H1 (cell line): ENCODE results near the gene C12orf56. TPM values are rescaled to one million over a fixed set of nuclear protein-coding genes. Genes with fewer than 3 reads are reported as not detected.

Source experiments
- CTCF ChIA-PET: fragments of 300-600 bp; sonication (Branson Sonifier 250); formaldehyde crosslinking; loops from one replicate; lab custom pipeline; 2021; ENCODE audit not compliant: partially characterized antibody; lab: Charles Lee
- POLR2A ChIA-PET: fragments of 300-600 bp; sonication (Branson Sonifier 250); formaldehyde crosslinking; loops from one replicate; lab custom pipeline; 2021; ENCODE audit warnings: inconsistent platforms; ENCODE audit not compliant: partially characterized antibody; lab: Charles Lee
- DNase-seq, 2 experiments: peaks; one replicate each; pipeline versions ENCODE4 v3.0.0 to v3.0.0-alpha.2; 2010 to 2022; ENCODE audit warnings: low spot score in 2 of 2, low read depth in 1 of 2, mixed read lengths in 1 of 2
- FAIRE-seq: peaks from 2 replicates; lab custom pipeline; 2011; peaks lifted over from hg19 to GRCh38; lab: Jason Lieb, UNC
- H2AFZ ChIP-seq: 2 replicates; pipeline ENCODE4 v1.8.1; 2012; ENCODE audit warnings: low read length, inconsistent platforms
- H2AK5ac ChIP-seq: 2 replicates; pipeline ENCODE4 v1.6.1; 2013; ENCODE audit warnings: low read depth, low read length
- H2BK120ac ChIP-seq: replicated peaks from 2 replicates; pipeline ENCODE3; 2013; ENCODE audit warnings: low read depth, low read length, inconsistent platforms
- H2BK12ac ChIP-seq: 2 replicates; pipeline ENCODE4 v1.6.1; 2013; ENCODE audit warnings: low read depth, low read length
- H2BK15ac ChIP-seq: 2 replicates; pipeline ENCODE4 v1.6.1; 2013; ENCODE audit warnings: low read length
- H2BK20ac ChIP-seq: 2 replicates; pipeline ENCODE4 v1.6.1; 2013; ENCODE audit warnings: low read length
- H2BK5ac ChIP-seq: 2 replicates; pipeline ENCODE4 v1.6.1; 2013; ENCODE audit warnings: low read depth, low read length
- H3K14ac ChIP-seq: 2 replicates; pipeline ENCODE4 v1.6.1; 2013; ENCODE audit warnings: inconsistent platforms; ENCODE audit not compliant: insufficient read length
- H3K18ac ChIP-seq: 2 replicates; pipeline ENCODE4 v1.6.1; 2013; ENCODE audit warnings: low read length; ENCODE audit errors: extremely low read depth
- H3K23ac ChIP-seq: 2 replicates; pipeline ENCODE4 v1.6.1; 2013; ENCODE audit warnings: inconsistent platforms; ENCODE audit not compliant: insufficient read length
- H3K23me2 ChIP-seq: 2 replicates; pipeline ENCODE4 v1.6.1; 2013; ENCODE audit warnings: low read depth, low read length
- H3K27ac ChIP-seq: 2 replicates; pipeline ENCODE4 v1.6.1; 2011; ENCODE audit warnings: low read depth, low read length, inconsistent platforms
- H3K27me3 ChIP-seq, 4 experiments: replicated peaks in 1 of 4; 1 replicate in 1 of 4; 2 replicates in 3 of 4; pipeline versions ENCODE4 v1.6.1 to v1.8.1; 2011 to 2013; ENCODE audit warnings: low read length in 3 of 4, mild to moderate bottlenecking in 3 of 4, inconsistent platforms in 2 of 4, mixed read lengths in 2 of 4, moderate library complexity in 1 of 4; ENCODE audit not compliant: control insufficient read depth in 3 of 4, insufficient read depth in 3 of 4; ENCODE audit errors: extremely low read depth in 1 of 4
- H3K36me3 ChIP-seq, 4 experiments: 2 replicates each; pipeline versions ENCODE4 v1.6.1 to v1.8.1; 2011 to 2013; ENCODE audit warnings: mild to moderate bottlenecking in 4 of 4, low read length in 3 of 4, moderate library complexity in 2 of 4, control low read depth in 1 of 4, inconsistent platforms in 1 of 4; ENCODE audit not compliant: insufficient read depth in 4 of 4, control insufficient read depth in 2 of 4
- H3K4ac ChIP-seq: replicated peaks from 2 replicates; pipeline ENCODE3; 2013; ENCODE audit warnings: low read length, low read depth, mixed read lengths, inconsistent platforms; ENCODE audit not compliant: insufficient read length
- H3K4me1 ChIP-seq, 4 experiments: replicated peaks in 1 of 4; 1 replicate in 1 of 4; 2 replicates in 3 of 4; pipeline versions ENCODE4 v1.6.1 to v1.8.1; 2011 to 2013; ENCODE audit warnings: low read length in 3 of 4, inconsistent platforms in 2 of 4, mixed read lengths in 1 of 4; ENCODE audit not compliant: insufficient read depth in 4 of 4, control insufficient read depth in 3 of 4
- H3K4me2 ChIP-seq, 2 experiments: 2 replicates each; pipeline versions ENCODE4 v1.6.1 to v1.8.1; 2011 to 2013; ENCODE audit warnings: low read depth in 2 of 2, low read length in 2 of 2, control low read depth in 1 of 2, inconsistent platforms in 1 of 2, mild to moderate bottlenecking in 1 of 2; ENCODE audit not compliant: insufficient read depth in 1 of 2
- H3K4me3 ChIP-seq, 4 experiments: fragments of 200-600, 300-600 bp in 1 of 4; sonication (generic), shearing (Covaris generic), sonication (Bioruptor Twin) in 1 of 4; 2 replicates each; pipeline versions ENCODE4 v1.5.1 to v1.8.1; 2011 to 2016; ENCODE audit warnings: low read length in 4 of 4, low read depth in 3 of 4, control low read depth in 2 of 4, inconsistent platforms in 2 of 4, mild to moderate bottlenecking in 2 of 4, mixed read lengths in 1 of 4, moderate library complexity in 1 of 4; ENCODE audit not compliant: insufficient read depth in 2 of 4; ENCODE audit errors: extremely low read depth in 1 of 4
- H3K56ac ChIP-seq: replicated peaks from 2 replicates; pipeline ENCODE3; 2013; ENCODE audit warnings: low read depth, mild to moderate bottlenecking, mixed read lengths, low read length, inconsistent platforms; ENCODE audit not compliant: insufficient read length
- H3K79me1 ChIP-seq: 2 replicates; pipeline ENCODE4 v1.6.1; 2013; ENCODE audit warnings: low read depth, low read length, control low read depth
- H3K79me2 ChIP-seq, 2 experiments: 2 replicates each; pipeline versions ENCODE4 v1.6.1 to v1.8.1; 2012 to 2013; ENCODE audit warnings: low read length in 2 of 2, mild to moderate bottlenecking in 2 of 2, inconsistent platforms in 1 of 2; ENCODE audit not compliant: insufficient read depth in 2 of 2, control insufficient read depth in 1 of 2
- H3K9ac ChIP-seq, 4 experiments: replicated peaks in 1 of 4; 1 replicate in 1 of 4; 2 replicates in 3 of 4; pipeline versions ENCODE4 v1.6.1 to v1.8.1; 2011 to 2013; ENCODE audit warnings: low read depth in 3 of 4, low read length in 3 of 4, control low read depth in 2 of 4, mild to moderate bottlenecking in 2 of 4, moderate library complexity in 2 of 4, inconsistent platforms in 1 of 4; ENCODE audit errors: extremely low read depth in 1 of 4
- H3K9me3 ChIP-seq, 2 experiments: 2 replicates each; pipeline versions ENCODE4 v1.6.1 to v1.8.1; 2012 to 2013; ENCODE audit warnings: mild to moderate bottlenecking in 2 of 2, moderate library complexity in 2 of 2, control low read depth in 1 of 2, inconsistent platforms in 1 of 2, low read depth in 1 of 2, low read length in 1 of 2, mixed read lengths in 1 of 2; ENCODE audit not compliant: insufficient read depth in 2 of 2
- H4K20me1 ChIP-seq, 2 experiments: replicated peaks in 1 of 2; 2 replicates each; pipeline versions ENCODE3 to v1.8.1; 2011 to 2013; ENCODE audit warnings: inconsistent platforms in 2 of 2, low read length in 2 of 2, mild to moderate bottlenecking in 1 of 2; ENCODE audit not compliant: insufficient read depth in 2 of 2, control insufficient read depth in 1 of 2
- H4K5ac ChIP-seq: 2 replicates; pipeline ENCODE4 v1.6.1; 2013; ENCODE audit warnings: low read length, low read depth, mixed read lengths, inconsistent platforms; ENCODE audit not compliant: insufficient read length
- H4K8ac ChIP-seq: 2 replicates; pipeline ENCODE4 v1.8.0; 2013; ENCODE audit warnings: mild to moderate bottlenecking, moderate library complexity, low read length, inconsistent platforms; ENCODE audit not compliant: insufficient read depth; ENCODE audit errors: extremely low read depth
- H4K91ac ChIP-seq: replicated peaks from 2 replicates; pipeline ENCODE3; 2013; ENCODE audit warnings: low read length, mixed read lengths, inconsistent platforms; ENCODE audit not compliant: insufficient read length
- CBX5 ChIP-seq: fragments of 300-800, 300-1000 bp; sonication (generic); IDR thresholded peaks from 2 replicates; pipeline ENCODE4 v1.7.1; 2016; ENCODE audit warnings: antibody characterized with exemption, low read length, low read depth
- CHD2 ChIP-seq: IDR thresholded peaks from 2 replicates; pipeline ENCODE4 v1.6.1; 2012; ENCODE audit warnings: low read length, improper control_type of control experiment
- JUN ChIP-seq: IDR thresholded peaks from 2 replicates; pipeline ENCODE4 v1.6.1; 2011; ENCODE audit warnings: low read depth, mild to moderate bottlenecking, improper control_type of control experiment, low read length
- KDM1A ChIP-seq: fragments of 200-600, 300-600 bp; sonication (generic); IDR thresholded peaks from 2 replicates; pipeline ENCODE4 v1.7.1; 2016; ENCODE audit warnings: mild to moderate bottlenecking, low read length, borderline replicate concordance
- MAFK ChIP-seq: IDR thresholded peaks from 2 replicates; pipeline ENCODE4 v1.6.1; 2012; ENCODE audit warnings: low read depth, mild to moderate bottlenecking, improper control_type of control experiment, low read length
- POLR2AphosphoS5 ChIP-seq: IDR thresholded peaks from 2 replicates; pipeline ENCODE4 v1.6.1; 2011; ENCODE audit warnings: low read depth, low read length
- POU5F1 ChIP-seq: IDR thresholded peaks from 2 replicates; pipeline ENCODE4 v1.6.1; 2011; ENCODE audit warnings: low read depth, mild to moderate bottlenecking, low read length, moderate library complexity
- SRF ChIP-seq: IDR thresholded peaks from 2 replicates; pipeline ENCODE4 v1.6.1; 2011; ENCODE audit warnings: mild to moderate bottlenecking, low read depth, low read length, moderate library complexity
- TAF7 ChIP-seq: optimal IDR thresholded peaks from 2 replicates; pipeline ENCODE3; 2011; ENCODE audit warnings: low read depth, mild to moderate bottlenecking, inconsistent platforms, low read length, moderate library complexity, borderline replicate concordance
- TBP ChIP-seq: IDR thresholded peaks from 2 replicates; pipeline ENCODE4 v1.6.1; 2011; ENCODE audit warnings: low read depth, low read length, improper control_type of control experiment
- TEAD4 ChIP-seq: IDR thresholded peaks from 2 replicates; pipeline ENCODE4 v1.6.1; 2012; ENCODE audit warnings: low read depth, low read length, inconsistent platforms, mixed read lengths
- WGBS, 2 experiments: shearing (Covaris generic) in 1 of 2; methylation state at CpG; one replicate each; pipeline versions ENCODE4 v1.1.6 to v1.1.7; 2013 to 2015; ENCODE audit warnings: low lambda C conversion rate in 2 of 2, mixed read lengths in 2 of 2, inconsistent platforms in 1 of 2, low coverage in 1 of 2, missing lambda C conversion rate in 1 of 2; ENCODE audit not compliant: insufficient replicate concordance in 2 of 2, insufficient coverage in 1 of 2, insufficient read length in 1 of 2; ENCODE audit errors: extremely low coverage in 1 of 2, missing lambda C conversion rate in 1 of 2; 5-methylcytosine and 5-hydroxymethylcytosine counted together
- polyA plus RNA-seq, 7 experiments: library from polyadenylated mRNA; depleted of rRNA in 3 of 7; stranded (reverse) in 5 of 7; unstranded in 2 of 7; fragments of >200 nt in 5 of 7; fragments of 200-250 nt in 2 of 7; gene quantifications; 1 replicate in 5 of 7; 2 replicates in 1 of 7; 4 replicates in 1 of 7; pipeline versions ENCODE4 v1.2.1 to v1.2.3, GENCODE V29; 2011 to 2013; ENCODE audit warnings: missing spikeins in 2 of 7, mixed read lengths in 2 of 7
- total RNA-seq: library from RNA; stranded (reverse); fragmentation: NEBNext Ultra II Directional; extraction: Animal tissue kit (Norgen Biotek cat#: 25700); gene quantifications from 2 replicates; pipeline ENCODE4 v1.2.1, GENCODE V29; 2021
- TF ChIP-seq, protein P1 (sequence below), 3 experiments: IDR thresholded peaks; 1 replicate in 2 of 3; 2 replicates in 1 of 3; pipeline versions ENCODE4 v1.5.1 to v1.6.1; 2011; ENCODE audit warnings: low read length in 3 of 3, mild to moderate bottlenecking in 3 of 3, inconsistent platforms in 2 of 3, low read depth in 1 of 3, moderate library complexity in 1 of 3; ENCODE audit not compliant: insufficient read depth in 1 of 3; ENCODE audit errors: control extremely low read depth in 1 of 3

C12orf56 gene
- total and polyA plus RNA-seq, 2 of the 8 experiments (the other 6 are each of a cell fraction or from before 2014, with no cell fraction given): 1.1 to 2.9 TPM

GRCh38 chr12:64325055-64325454, 65.5 kb downstream of the C12orf56 start:
- Histone ChIP-seq H3K36me3 (no peaks in the 10 kb centered on the region), H2AK5ac (no peak overlapping the region), H3K79me1 (no peaks in the 10 kb centered on the region), H3K9ac (no peak overlapping the region), H2BK5ac (no peak overlapping the region), H2BK20ac (no peak overlapping the region), H2BK12ac (peak overlapping the region; percentile 92; the same call in 1 of the 2 replicates), H4K20me1 (no peaks in the 10 kb centered on the region), H3K23ac (no peak overlapping the region), H4K91ac (no peak overlapping the region), H2BK15ac (no peak overlapping the region), H3K4ac (no peak overlapping the region), H3K4me2 (no peak overlapping the region), H2BK120ac (no peak overlapping the region), H2AFZ (no peak overlapping the region), H3K79me2 (no peaks in the 10 kb centered on the region), H3K9me3 (no peaks in the 10 kb centered on the region), H4K8ac (no peak overlapping the region), H3K27me3 (no peaks in the 10 kb centered on the region), H3K14ac (no peak overlapping the region), H3K23me2 (no peaks in the 10 kb centered on the region), H3K56ac (no peak overlapping the region), H3K27ac (no peak overlapping the region), H4K5ac (no peak overlapping the region), H3K4me3 (no peak overlapping the region), H3K4me1 (peaks cover 0 to 7% (median 6%) of the 10 kb centered on the region in 4 experiments; a peak in 3 of 7 replicates), H3K18ac (no peak overlapping the region)
- POLR2A ChIA-PET: interaction anchor here (0.6 kb wide), 1 partner anchor 84 kb away, joined by 3 read pairs; no protein-coding TSS in a partner anchor
- DNase-seq (no peak), FAIRE-seq (no peak)
- 88% methylated on average over 2 of the region's 2 CpGs; no CpG with 5 or more reads in 1 of the 2 experiments for WGBS, 2 experiments
- CTCF ChIA-PET: interaction anchor here (0.6 kb wide), 1 partner anchor 52 kb away, joined by 3 read pairs; no protein-coding TSS in a partner anchor
- TF ChIP-seq TBP: no peak
- no peak for TF ChIP-seq KDM1A
- TF ChIP-seq, protein P1, sequence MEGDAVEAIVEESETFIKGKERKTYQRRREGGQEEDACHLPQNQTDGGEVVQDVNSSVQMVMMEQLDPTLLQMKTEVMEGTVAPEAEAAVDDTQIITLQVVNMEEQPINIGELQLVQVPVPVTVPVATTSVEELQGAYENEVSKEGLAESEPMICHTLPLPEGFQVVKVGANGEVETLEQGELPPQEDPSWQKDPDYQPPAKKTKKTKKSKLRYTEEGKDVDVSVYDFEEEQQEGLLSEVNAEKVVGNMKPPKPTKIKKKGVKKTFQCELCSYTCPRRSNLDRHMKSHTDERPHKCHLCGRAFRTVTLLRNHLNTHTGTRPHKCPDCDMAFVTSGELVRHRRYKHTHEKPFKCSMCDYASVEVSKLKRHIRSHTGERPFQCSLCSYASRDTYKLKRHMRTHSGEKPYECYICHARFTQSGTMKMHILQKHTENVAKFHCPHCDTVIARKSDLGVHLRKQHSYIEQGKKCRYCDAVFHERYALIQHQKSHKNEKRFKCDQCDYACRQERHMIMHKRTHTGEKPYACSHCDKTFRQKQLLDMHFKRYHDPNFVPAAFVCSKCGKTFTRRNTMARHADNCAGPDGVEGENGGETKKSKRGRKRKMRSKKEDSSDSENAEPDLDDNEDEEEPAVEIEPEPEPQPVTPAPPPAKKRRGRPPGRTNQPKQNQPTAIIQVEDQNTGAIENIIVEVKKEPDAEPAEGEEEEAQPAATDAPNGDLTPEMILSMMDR (IDR thresholded peaks at IDR 0.05; ENCODE audit: control extremely low read depth in 1 of 3, insufficient read depth in 1 of 3, low read depth in 1 of 3, low read length in 3 of 3): no peak
- TF ChIP-seq CHD2: no peak
- no peak for TF ChIP-seq CBX5
- no peak for TF ChIP-seq SRF
- TF ChIP-seq JUN: no peak
- no peak for TF ChIP-seq TAF7
- TF ChIP-seq POU5F1: no peak
- TF ChIP-seq MAFK: no peak
- no peak for TF ChIP-seq TEAD4
- no peak for TF ChIP-seq POLR2AphosphoS5
